Spleen (tissue), 11 donors: ENCODE data around the gene KRTAP4-5. TPM values are rescaled to one million over a fixed set of nuclear protein-coding genes. Genes with fewer than 3 reads are reported as not detected.

Source experiments
- DNase-seq: peaks from one replicate; pipeline ENCODE4 v3.0.0-alpha.2; 2020
- H3K27ac ChIP-seq, 8 donors: fragments of 200-600 bp; sonication (generic) in 7 of 8; 1 replicate in 4 of 8; 2 replicates in 4 of 8; pipeline versions ENCODE4 v1.5.0 to v1.8.0; 2016 to 2021; ENCODE audit warnings: inconsistent platforms in 4 of 8, mild to moderate bottlenecking in 4 of 8, moderate library complexity in 1 of 8
- H3K27me3 ChIP-seq, 7 donors: fragments of 200-600 bp; sonication (generic) in 6 of 7; replicated peaks in 1 of 7; 1 replicate in 4 of 7; 2 replicates in 3 of 7; pipeline versions ENCODE4 v1.5.0 to v1.8.0; 2016 to 2021; ENCODE audit warnings: inconsistent platforms in 3 of 7, mild to moderate bottlenecking in 1 of 7
- H3K36me3 ChIP-seq, 6 donors: fragments of 200-600 bp; sonication (generic) in 5 of 6; 1 replicate in 4 of 6; 2 replicates in 2 of 6; pipeline versions ENCODE4 v1.5.0 to v1.8.0; 2016 to 2021; ENCODE audit warnings: inconsistent platforms in 2 of 6
- H3K4me1 ChIP-seq, 6 donors: fragments of 200-600 bp; sonication (generic) in 5 of 6; 1 replicate in 3 of 6; 2 replicates in 3 of 6; pipeline versions ENCODE4 v1.5.0 to v1.8.0; 2016 to 2021; ENCODE audit warnings: inconsistent platforms in 3 of 6
- H3K4me3 ChIP-seq, 8 donors: fragments of 200-600 bp; sonication (generic) in 7 of 8; 1 replicate in 4 of 8; 2 replicates in 4 of 8; pipeline versions ENCODE4 v1.5.0 to v1.8.0; 2016 to 2021; ENCODE audit warnings: inconsistent platforms in 4 of 8, mild to moderate bottlenecking in 4 of 8, moderate library complexity in 2 of 8
- H3K9me3 ChIP-seq, 8 donors: fragments of 200-600 bp; sonication (generic) in 7 of 8; 1 replicate in 4 of 8; 2 replicates in 4 of 8; pipeline versions ENCODE4 v1.5.0 to v1.8.0; 2016 to 2021; ENCODE audit warnings: inconsistent platforms in 4 of 8
- POLR2A ChIP-seq, 3 donors: fragments of 450-650 bp; IDR thresholded peaks; one replicate each; pipeline ENCODE4 v1.5.1; 2017; ENCODE audit warnings: antibody characterized with exemption in 3 of 3, mild to moderate bottlenecking in 1 of 3
- POLR2AphosphoS5 ChIP-seq, 3 donors: sonication (generic); formaldehyde crosslinking; IDR thresholded peaks; one replicate each; pipeline ENCODE4 v1.5.1; 2017; ENCODE audit warnings: antibody characterized with exemption in 3 of 3
- WGBS, 5 donors: extraction: QIAGEN DNeasy Blood & Tissue Kit in 3 of 5; methylation state at CpG; one replicate each; pipeline versions ENCODE4 v1.1.5 to v1.1.7; 2013 to 2018; 5-methylcytosine and 5-hydroxymethylcytosine counted together
- intact Hi-C: fragments of 100-400 bp; cut with DNase I; formaldehyde crosslinking; loops from one replicate; pipeline ENCODE4 v1.15.0; 2023; ENCODE audit warnings: low total_unique reads
- polyA plus RNA-seq, 3 donors: library from polyadenylated mRNA; stranded (reverse); fragments of 200-250 nt; gene quantifications; one replicate each; pipeline ENCODE4 v1.2.1, GENCODE V29; 2013
- total RNA-seq, 7 donors: library from RNA; depleted of rRNA in 3 of 7; stranded (reverse); fragments of >200 nt in 3 of 7; fragmentation: NEBNext Ultra II Directional in 4 of 7; extraction: Animal tissue kit (Norgen Biotek cat#: 25700) in 4 of 7; gene quantifications; one replicate each; pipeline versions ENCODE4 v1.1.0 to v1.2.1, GENCODE V29; 2016 to 2021
- TF ChIP-seq, protein P1 (sequence below), 11 experiments: fragments of 200-600 bp in 7 of 11; fragments of 450-650 bp in 4 of 11; sonication (generic) in 4 of 11; IDR thresholded peaks in 8 of 11; conservative IDR thresholded peaks in 3 of 11; 1 replicate in 7 of 11; 2 replicates in 4 of 11; pipeline versions ENCODE4 v1.4.0 to v1.8.0; 2016 to 2021; ENCODE audit warnings: antibody characterized with exemption in 11 of 11, inconsistent platforms in 4 of 11, mild to moderate bottlenecking in 1 of 11
- donor health status: healthy with polysubstance abuse.
- donor health status: DM: no; HTN: no; CAD: no; lungs with moderate emphysema.
- donor health status: DM: no; HTN: no; CAD: no.
- donor health status: Bipolar disorder and iron deficiency.
- donor health status: healthy.
- donor health status: DM: no; HTN: no; CAD: no.
- donor health status: DM: yes; HTN: yes; CAD: no.

Gene KRTAP4-5
- total and polyA plus RNA-seq, 10 donors, result not detected

DNA sequence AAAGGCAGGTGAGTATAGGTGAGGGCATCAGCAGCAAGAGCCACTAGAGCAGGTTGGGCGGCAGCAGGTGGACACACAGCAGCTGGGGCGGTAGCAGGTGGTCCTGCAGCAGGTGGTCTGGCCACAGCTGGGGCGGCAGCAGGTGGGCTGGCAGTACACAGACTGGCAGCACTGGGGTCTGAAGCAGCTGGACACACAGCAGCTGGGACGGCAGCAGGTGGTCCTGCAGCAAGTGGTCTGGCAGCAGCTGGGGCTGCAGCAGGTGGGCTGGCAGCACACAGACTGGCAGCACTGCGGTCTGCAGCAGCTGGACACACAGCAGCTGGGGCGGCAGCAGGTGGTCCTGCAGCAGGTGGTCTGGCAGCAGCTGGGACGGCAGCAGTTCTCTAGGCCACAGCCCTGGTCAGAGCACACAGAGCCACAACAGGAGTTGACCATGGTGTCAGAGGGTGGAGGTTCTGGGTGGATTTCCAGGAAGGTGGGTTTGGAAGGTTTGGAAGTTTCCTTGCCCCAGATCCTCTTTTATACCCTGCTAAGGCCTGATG lies 28.2 kb upstream of the KRTAP4-5 start, which contains the start of gene KRTAP4-2:
KRTAP4-2 (minus strand) TSS at position 495 of the 545 bp plus-strand sequence; CDS start at position 438, 57 bp downstream.
- intact Hi-C loops, result no loop called here
- Histone ChIP-seq H3K9me3 (no peaks in the 10 kb centered on the region), H3K36me3 (no peaks in the 10 kb centered on the region), H3K4me3 (no peak within 1 kb of the TSS), H3K27ac (no peak within 1 kb of the TSS), H3K4me1 (peaks cover 6 to 32% (median 20%) of the 10 kb centered on the region in 6 donors), H3K27me3 (no peaks in the 10 kb centered on the region)
- 90 to 97% (median 92%) methylated on average over 4 to 7 of the region's 7 CpGs for WGBS, 5 donors
- no peak for DNase-seq
- TF ChIP-seq POLR2A (IDR thresholded peaks at IDR 0.05) (no peak), POLR2AphosphoS5 (IDR thresholded peaks at IDR 0.05) (no peak)
- TF ChIP-seq, protein P1, sequence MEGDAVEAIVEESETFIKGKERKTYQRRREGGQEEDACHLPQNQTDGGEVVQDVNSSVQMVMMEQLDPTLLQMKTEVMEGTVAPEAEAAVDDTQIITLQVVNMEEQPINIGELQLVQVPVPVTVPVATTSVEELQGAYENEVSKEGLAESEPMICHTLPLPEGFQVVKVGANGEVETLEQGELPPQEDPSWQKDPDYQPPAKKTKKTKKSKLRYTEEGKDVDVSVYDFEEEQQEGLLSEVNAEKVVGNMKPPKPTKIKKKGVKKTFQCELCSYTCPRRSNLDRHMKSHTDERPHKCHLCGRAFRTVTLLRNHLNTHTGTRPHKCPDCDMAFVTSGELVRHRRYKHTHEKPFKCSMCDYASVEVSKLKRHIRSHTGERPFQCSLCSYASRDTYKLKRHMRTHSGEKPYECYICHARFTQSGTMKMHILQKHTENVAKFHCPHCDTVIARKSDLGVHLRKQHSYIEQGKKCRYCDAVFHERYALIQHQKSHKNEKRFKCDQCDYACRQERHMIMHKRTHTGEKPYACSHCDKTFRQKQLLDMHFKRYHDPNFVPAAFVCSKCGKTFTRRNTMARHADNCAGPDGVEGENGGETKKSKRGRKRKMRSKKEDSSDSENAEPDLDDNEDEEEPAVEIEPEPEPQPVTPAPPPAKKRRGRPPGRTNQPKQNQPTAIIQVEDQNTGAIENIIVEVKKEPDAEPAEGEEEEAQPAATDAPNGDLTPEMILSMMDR (IDR thresholded peaks at IDR 0.05 in 8 of 11, conservative IDR thresholded peaks at IDR 0.05 in 3 of 11), result no peak

DNA sequence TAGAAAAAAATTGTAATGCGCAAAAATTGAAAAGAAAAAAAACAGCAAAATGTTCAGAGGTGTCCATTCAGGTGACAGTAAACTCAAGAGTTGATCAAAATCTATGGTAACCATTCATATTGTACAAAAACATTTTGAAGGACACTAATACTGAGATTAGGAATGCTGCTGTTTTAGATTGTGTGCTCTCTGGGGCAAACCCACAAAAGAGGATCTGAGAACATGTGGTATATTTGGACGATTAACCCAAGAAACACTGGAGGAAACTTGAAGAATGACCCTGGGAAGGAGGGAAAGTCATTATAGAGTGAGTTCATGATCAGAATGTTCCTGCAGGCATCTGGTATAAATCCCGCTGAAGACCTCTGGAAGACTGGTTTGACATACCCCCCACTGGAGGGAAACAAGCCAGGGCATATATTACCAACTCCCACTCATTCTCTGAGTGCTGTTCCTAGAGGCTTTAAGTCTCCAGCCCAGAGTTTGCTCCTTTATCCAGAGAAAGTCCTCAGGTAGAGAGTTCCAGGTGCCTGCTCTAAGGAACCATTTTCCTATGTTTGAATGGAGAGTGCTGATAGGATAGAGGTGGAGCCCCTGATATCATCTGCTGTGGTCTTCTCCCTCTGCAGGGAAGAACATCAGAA lies 27.2 kb upstream of the KRTAP4-5 start:
- Histone ChIP-seq H3K4me1 (peaks cover 6 to 32% (median 20%) of the 10 kb centered on the region in 6 donors), H3K27me3 (no peaks in the 10 kb centered on the region), H3K36me3 (no peaks in the 10 kb centered on the region), H3K4me3 (no peak overlapping the region), H3K9me3 (no peaks in the 10 kb centered on the region), H3K27ac (no peak overlapping the region)
- intact Hi-C loops, result no loop called here
- TF ChIP-seq POLR2A (IDR thresholded peaks at IDR 0.05) (no peak), POLR2AphosphoS5 (IDR thresholded peaks at IDR 0.05) (no peak)
- TF ChIP-seq, protein P1 (IDR thresholded peaks at IDR 0.05 in 8 of 11, conservative IDR thresholded peaks at IDR 0.05 in 3 of 11), result no peak
- WGBS, 5 donors, result 63 to 73% (median 65%) methylated on average over 3 of the region's 3 CpGs
- no peak for DNase-seq

DNA sequence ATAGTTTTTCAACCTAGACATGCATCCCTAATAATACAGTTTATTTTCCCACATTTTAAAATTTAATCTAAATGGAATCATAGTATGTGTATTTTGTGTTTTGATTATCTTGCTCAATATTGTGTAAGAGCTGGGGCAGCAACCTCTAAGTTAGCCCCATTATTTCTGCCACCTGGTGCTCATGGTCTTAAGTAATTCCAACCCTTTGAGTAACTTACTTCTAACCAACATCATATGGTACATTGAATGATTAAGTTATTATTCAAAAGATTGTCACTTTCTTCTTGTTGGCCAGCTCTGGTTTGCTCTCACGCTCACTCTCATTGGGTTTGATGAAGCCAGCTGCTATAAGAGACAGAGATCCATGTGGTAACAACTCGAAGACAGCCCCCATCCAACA lies 22.3 kb upstream of the KRTAP4-5 start:
- Histone ChIP-seq H3K36me3 (no peaks in the 10 kb centered on the region), H3K4me1 (peaks cover 3 to 16% (median 11%) of the 10 kb centered on the region in 6 donors), H3K27ac (no peak overlapping the region), H3K4me3 (no peak overlapping the region), H3K27me3 (no peaks in the 10 kb centered on the region), H3K9me3 (no peaks in the 10 kb centered on the region)
- 68 to 89% (median 79%) methylated on average over 2 of the region's 2 CpGs for WGBS, 5 donors
- TF ChIP-seq, protein P1 (IDR thresholded peaks at IDR 0.05 in 8 of 11, conservative IDR thresholded peaks at IDR 0.05 in 3 of 11), result no peak
- no peak for TF ChIP-seq POLR2AphosphoS5 (IDR thresholded peaks at IDR 0.05)
- TF ChIP-seq POLR2A (IDR thresholded peaks at IDR 0.05), result no peak
- intact Hi-C loops, result no loop called here
- DNase-seq, result no peak

DNA sequence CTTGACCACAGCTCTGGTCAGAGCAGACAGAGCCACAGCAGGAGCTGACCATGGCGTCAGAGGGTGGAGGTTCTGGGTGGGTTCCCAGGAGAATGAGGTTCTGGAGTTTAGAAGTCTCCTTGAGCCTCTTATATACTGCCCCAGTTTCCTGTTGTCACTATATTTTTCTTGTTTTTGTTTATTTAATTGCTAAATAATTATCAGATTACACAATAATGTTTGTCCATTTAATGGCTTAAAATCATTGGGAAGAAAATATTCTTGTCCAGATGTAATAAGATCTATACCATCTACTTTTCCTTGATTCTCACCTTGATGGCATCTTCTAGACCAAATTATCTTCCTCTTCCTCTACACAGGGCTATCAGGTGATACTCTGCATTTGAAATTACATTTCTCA lies 18.5 kb upstream of the KRTAP4-5 start, which contains the start of gene KRTAP4-3:
KRTAP4-3 (minus strand) TSS at position 101 of the 400 bp plus-strand sequence; CDS start at position 52, 49 bp downstream.
- Histone ChIP-seq H3K4me1 (no peaks in the 10 kb centered on the region), H3K36me3 (no peaks in the 10 kb centered on the region), H3K27me3 (no peaks in the 10 kb centered on the region), H3K9me3 (no peaks in the 10 kb centered on the region), H3K4me3 (no peak within 1 kb of the TSS), H3K27ac (no peak within 1 kb of the TSS)
- no peak for DNase-seq
- intact Hi-C loops, result no loop called here
- TF ChIP-seq POLR2AphosphoS5 (IDR thresholded peaks at IDR 0.05), result no peak
- TF ChIP-seq POLR2A (IDR thresholded peaks at IDR 0.05), result no peak
- 52 to 88% (median 61%) methylated on average over 1 of the region's 1 CpG for WGBS, 5 donors
